NCI-H146 (cell line): Measurements from ENCODE around the gene TMEM41B.
"Not testable (repeated sequence)": the region's sequence is repeated elsewhere in the genome, so short reads cannot be mapped to it uniquely, and the experiment has no call there.

Source experiments
- DNase-seq: peaks from one replicate; lab custom pipeline; 2025; lab: John Stamatoyannopoulos, UW

Gene TMEM41B

DNA sequence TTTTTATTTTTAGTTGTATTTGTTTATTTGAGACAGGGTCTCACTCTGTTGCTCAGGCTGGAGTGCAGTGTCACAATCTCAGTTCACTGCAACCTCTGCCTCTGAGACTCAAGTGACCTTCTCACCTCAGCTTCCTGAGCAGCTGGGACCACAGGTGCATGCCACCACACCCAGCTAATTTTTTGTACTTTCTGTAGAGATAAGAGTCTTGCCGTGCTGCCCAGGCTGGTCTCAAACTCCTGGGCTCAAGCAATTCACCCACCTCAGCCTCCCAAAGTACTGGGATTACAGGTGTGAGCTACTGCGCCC, 53.6 kb downstream of the TMEM41B start:
- not testable (repeated sequence) for DNase-seq

DNA sequence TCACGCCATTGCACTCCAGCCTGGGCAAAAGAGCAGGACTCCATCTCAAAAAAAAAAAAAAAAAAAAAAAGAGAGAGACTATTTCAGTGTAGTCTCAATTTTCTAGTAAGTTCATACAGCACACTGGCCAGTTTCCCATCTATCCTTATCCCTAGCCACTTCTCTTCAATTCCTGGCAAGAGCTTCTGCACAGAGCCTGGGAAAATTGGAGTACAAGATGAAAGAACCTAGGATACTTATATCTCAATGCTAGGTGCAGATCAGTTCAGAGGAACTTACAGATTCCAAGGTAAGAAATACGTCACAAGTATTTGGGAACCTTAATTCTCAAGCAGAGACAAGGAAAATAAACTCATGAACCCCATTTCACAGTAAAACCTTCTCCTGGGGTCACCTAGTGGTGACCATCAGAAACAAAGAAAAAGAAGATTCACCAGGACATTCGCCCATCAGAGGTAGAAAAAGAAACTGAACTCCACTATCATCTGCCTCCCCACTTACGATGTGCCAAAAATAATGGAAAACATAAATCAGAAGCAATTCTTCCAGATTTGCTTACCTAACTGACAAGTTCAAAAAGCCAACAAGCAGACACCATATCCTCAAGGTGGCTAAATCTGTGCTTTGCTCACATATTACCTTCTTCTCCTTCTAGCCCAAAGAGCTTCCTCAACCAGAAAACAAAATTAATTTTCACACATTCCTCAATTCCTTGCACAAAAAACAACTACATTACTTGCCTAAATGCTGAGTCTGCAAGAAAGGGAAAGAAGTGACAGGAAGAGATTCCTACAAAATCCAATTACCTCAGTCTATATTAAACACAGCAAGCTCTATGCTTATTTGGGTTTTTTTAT, 54.2 kb downstream of the TMEM41B start:
- no peak for DNase-seq

DNA sequence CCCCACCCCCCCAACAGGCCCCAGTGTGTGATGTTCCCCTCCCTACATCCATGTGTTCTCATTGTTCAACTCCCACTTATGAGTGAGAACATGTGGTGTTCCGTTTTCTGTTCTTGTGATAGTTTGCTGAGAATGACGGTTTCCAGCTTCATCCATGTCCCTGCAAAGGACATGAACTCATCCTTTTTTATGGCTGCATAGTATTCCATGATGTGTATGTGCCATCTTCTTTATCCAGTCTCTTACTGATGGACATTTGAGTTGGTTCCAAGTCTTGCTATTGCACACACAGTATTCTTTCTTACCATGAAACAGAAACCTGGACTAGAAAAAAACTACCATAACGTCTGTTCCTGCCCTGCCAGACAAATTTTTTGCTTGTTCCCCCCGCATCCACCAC, 56.1 kb downstream of the TMEM41B start:
- DNase-seq = not testable (repeated sequence)

GRCh38 chr11:9254416-9254815, 60.0 kb downstream of the TMEM41B start:
- no peak for DNase-seq

DNA sequence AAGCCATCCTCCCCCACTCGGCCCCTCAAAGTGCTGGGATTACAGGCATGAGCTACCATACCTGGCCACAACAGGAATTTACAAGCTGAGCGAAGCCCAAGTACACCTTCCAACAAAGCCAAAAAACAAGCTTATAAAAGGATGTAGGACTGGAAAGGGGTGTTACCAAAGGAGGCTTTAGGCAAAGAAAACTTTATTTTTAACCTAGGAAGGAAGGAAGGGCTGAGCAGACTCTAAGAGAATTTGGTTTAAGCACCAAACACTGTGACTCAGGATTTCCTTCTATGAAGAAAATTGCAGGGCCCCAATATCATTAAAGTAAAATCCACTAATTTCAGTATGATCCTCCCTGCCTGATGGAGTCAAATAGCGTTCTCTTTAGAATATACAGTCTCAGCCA, 61.3 kb downstream of the TMEM41B start:
- DNase-seq = no peak

GRCh38 chr11:9251311-9251710, 63.1 kb downstream of the TMEM41B start:
- no peak for DNase-seq

DNA sequence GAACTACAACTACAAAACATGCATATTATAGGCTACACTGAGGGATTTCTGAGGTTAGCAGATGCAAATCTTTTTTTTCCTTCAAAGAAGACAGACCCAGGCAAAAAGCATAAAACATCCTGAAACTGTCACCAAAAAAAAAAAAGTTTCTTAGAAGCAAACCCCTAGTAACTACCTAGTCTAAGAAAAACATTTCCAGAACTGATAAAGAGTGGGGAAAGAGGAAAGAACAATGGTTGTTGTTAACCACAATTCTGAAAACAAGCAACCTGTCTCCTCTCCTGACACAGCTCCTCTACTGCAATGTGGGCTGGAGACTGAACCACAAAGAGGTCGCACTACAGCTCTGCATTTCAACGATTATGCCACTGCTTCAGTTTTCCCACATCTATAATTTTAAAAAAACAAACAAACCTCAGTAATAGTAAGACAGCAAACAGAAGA, 64.2 kb downstream of the TMEM41B start:
- no peak for DNase-seq

DNA sequence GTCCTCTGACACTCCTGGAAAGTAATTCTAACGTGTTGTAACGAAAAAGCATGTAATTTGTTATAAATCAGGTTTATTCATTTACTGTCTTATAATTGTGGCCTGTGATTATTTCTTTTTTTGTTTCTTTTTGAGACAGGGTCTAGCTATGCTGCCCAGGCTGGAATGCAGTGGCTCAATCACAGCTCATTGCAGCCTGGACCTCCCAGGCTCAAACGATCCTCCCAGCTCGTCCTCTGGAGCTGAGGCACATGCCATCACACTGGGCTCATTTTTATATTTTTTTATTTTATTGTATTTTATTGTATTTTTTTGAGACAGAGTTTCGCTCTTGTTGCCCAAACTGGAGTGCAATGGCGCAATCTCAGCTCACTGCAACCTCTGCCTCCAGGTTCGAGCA, 65.1 kb downstream of the TMEM41B start:
- no peak for DNase-seq

- DNase-seq = no peak
Observed at GRCh38 chr11:9247863-9248262, 66.5 kb downstream of the TMEM41B start.

GRCh38 chr11:9236242-9236641, 78.2 kb downstream of the TMEM41B start:
- DNase-seq = not testable (repeated sequence)

- DNase-seq = no peak
Observed at GRCh38 chr11:9232482-9232881, 81.9 kb downstream of the TMEM41B start.

DNA sequence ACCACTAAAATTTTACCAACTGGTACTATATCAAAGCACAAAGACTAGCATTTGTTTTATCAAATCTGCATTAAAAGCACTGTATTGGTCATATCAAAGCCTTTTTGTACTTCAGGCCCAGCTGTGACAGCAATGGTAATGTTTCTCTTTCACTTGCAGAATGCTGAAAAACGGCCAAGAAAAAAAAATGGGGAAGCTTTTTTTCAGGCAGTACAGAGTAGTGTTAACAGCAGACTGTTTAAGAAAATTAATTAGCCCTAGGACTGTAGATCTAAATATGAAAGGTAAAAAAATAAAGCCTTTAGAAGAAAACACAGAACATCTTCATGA, 82.6 kb downstream of the TMEM41B start:
- no peak for DNase-seq
